Measurements from ENCODE around the gene SMYD2. TPM values are rescaled to one million over a fixed set of nuclear protein-coding genes. Genes with fewer than 3 reads are reported as not detected.

SMYD2 gene
- total RNA-seq, 1 experiment from 2014 or later, result 27.2 TPM

DNA sequence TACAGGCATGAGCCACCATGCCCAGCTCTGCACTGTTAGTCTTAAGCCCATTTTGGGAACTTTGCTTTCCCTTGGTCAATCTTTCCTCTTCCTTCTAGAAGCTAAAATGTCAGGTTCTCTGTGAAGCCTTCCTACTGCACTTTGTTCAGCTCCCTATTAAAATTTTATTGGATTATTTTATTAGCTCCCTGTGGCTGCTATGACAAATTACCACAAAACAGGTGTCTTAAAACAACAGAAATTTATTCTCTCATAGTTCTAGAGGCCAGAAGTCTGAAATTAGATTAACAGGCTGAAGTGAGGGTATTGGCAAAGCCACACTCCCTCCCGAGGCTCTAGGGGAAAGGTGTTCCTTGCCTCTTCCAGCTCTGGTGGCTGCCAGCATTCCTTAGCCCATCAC, 4.2 kb upstream of the SMYD2 start:
- Histone ChIP-seq H3K27me3 (ENCODE audit: insufficient read depth, low read length) (no peaks in the 10 kb centered on the region), H3K4me2 (ENCODE audit: low read length) (no peak overlapping the region), H3K4me1 (ENCODE audit: control insufficient read depth in 1 of 2, insufficient read depth in 2 of 2, low read length in 2 of 2) (peaks cover 6 to 9% of the 10 kb centered on the region in 2 experiments; a peak in 2 of 4 replicates), H3K36me3 (ENCODE audit: control insufficient read depth in 1 of 2, insufficient read depth in 2 of 2, low read length in 2 of 2) (no peaks in the 10 kb centered on the region), H3K4me3 (replicated peaks in 1 of 2; ENCODE audit: low read depth in 1 of 2, low read length in 2 of 2) (no peak overlapping the region), H2AFZ (ENCODE audit: low read depth, low read length, poor library complexity, severe bottlenecking) (no peak overlapping the region), H4K20me1 (ENCODE audit: insufficient read depth) (no peaks in the 10 kb centered on the region), H3K79me2 (ENCODE audit: insufficient read depth, low read length) (peaks cover 3% of the 10 kb centered on the region; the same call in 1 of the 2 replicates), H3K9me3 (ENCODE audit: control insufficient read depth in 1 of 2, insufficient read depth in 1 of 2, low read depth in 1 of 2, low read length in 2 of 2) (no peaks in the 10 kb centered on the region), H3K9me2 (ENCODE audit: insufficient read depth) (no peaks in the 10 kb centered on the region), H3K27ac (ENCODE audit: low read depth, low read length) (no peak overlapping the region), H3K9ac (ENCODE audit: low read length) (no peak overlapping the region)
- ChIA-PET CTCF (interaction anchor here (1.8 kb wide), 1 partner anchor 15 kb away, joined by 7 read pairs; no protein-coding TSS in a partner anchor), POLR2A (no interaction called here), RAD21 (ENCODE audit: low non-redundant PET in 1 of 2, low total read pairs in 2 of 2, uncharacterized antibody in 2 of 2, unreplicated experiment in 2 of 2) (no interaction called here)
- ATAC-seq (no peak), DNase-seq (ENCODE audit: low read depth, low spot score) (no peak)
- TF ChIP-seq EZH2phosphoT487 (IDR thresholded peaks at IDR 0.05; ENCODE audit: borderline replicate concordance), result no peak
- intact Hi-C loops (cut with micrococcal nuclease), result no loop called here
- no TSS peak for BruUV-seq (replicated peaks)

DNA sequence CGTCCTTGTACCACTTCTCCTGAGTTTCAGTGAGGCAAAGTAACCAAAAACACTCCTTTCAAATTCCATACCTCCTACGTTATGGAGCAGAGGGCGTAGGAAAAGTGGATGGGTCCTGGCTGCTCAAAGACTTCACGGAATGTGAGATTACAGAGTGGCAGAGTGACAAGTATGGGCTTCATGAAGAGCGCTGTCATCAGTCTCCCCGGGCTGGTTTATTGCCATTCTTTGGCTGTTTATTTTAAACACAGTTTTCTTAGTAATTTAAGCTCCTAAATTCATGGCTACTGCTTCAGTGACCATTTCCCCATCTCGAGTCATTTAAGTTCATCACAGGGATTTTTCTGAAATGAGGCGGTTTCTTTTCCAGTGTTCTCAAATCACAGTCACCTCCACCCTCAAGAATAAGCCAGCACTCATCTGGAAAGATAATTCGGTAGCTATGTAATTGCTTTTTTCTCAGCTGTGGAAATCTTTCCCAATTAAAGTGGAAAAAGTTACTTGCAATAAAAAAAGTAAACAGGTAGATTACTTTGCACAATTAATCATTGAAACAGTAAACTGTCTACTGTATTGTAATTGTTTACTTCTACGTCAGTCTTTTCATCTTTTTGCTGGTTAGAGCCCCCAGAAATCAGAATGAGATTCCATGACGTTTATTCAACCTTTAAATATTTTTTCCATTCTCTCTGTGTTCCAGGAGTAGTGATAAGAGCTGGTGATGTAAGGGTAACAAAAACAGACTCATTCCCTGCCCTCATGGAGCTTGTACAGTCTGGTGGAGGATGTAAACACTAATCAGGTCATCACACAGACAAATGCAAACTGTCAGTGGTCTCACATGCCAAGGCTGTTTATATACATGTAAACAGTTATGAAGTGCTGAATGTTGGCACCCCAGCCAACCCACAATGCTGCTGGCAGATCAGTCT, 3.0 kb upstream of the SMYD2 start:
- peaks cover 11 to 19% of the 10 kb centered on the region in 2 experiments; a peak in 3 of 4 replicates for H3K4me1 ChIP-seq (ENCODE audit: control insufficient read depth in 1 of 2, insufficient read depth in 2 of 2, low read length in 2 of 2)
- ChIA-PET CTCF (interaction anchor here (0.8 kb wide), 1 partner anchor 17 kb away, joined by 4 read pairs; no protein-coding TSS in a partner anchor), RAD21 (ENCODE audit: low non-redundant PET in 1 of 2, low total read pairs in 2 of 2, uncharacterized antibody in 2 of 2, unreplicated experiment in 2 of 2) (no interaction called here), POLR2A (no interaction called here)
- no peaks in the 10 kb centered on the region for H3K36me3 ChIP-seq (ENCODE audit: control insufficient read depth in 1 of 2, insufficient read depth in 2 of 2, low read length in 2 of 2)
- no TSS peak for BruUV-seq (replicated peaks)
- H3K27ac ChIP-seq (ENCODE audit: low read depth, low read length), result no peak overlapping the region
- H3K9me2 ChIP-seq (ENCODE audit: insufficient read depth), result no peaks in the 10 kb centered on the region
- TF ChIP-seq EZH2phosphoT487 (IDR thresholded peaks at IDR 0.05; ENCODE audit: borderline replicate concordance) (no peak), RAD21 (IDR thresholded peaks at IDR 0.05; ENCODE audit: low read depth) (no peak), ZNF274 (IDR thresholded peaks at IDR 0.05; ENCODE audit: low read depth, low read length) (no peak), POLR2AphosphoS5 (IDR thresholded peaks at IDR 0.05; ENCODE audit: low read depth, low read length) (no peak), TCF7L2 (IDR thresholded peaks at IDR 0.05; ENCODE audit: borderline replicate concordance, extremely low read depth, insufficient read depth, insufficient read length) (no peak), CEBPB (IDR thresholded peaks at IDR 0.05; ENCODE audit: low read depth) (no peak), EZH2 (IDR thresholded peaks at IDR 0.05) (no peak)
- TF ChIP-seq, protein P1, sequence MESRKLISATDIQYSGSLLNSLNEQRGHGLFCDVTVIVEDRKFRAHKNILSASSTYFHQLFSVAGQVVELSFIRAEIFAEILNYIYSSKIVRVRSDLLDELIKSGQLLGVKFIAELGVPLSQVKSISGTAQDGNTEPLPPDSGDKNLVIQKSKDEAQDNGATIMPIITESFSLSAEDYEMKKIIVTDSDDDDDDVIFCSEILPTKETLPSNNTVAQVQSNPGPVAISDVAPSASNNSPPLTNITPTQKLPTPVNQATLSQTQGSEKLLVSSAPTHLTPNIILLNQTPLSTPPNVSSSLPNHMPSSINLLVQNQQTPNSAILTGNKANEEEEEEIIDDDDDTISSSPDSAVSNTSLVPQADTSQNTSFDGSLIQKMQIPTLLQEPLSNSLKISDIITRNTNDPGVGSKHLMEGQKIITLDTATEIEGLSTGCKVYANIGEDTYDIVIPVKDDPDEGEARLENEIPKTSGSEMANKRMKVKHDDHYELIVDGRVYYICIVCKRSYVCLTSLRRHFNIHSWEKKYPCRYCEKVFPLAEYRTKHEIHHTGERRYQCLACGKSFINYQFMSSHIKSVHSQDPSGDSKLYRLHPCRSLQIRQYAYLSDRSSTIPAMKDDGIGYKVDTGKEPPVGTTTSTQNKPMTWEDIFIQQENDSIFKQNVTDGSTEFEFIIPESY (IDR thresholded peaks at IDR 0.05; ENCODE audit: extremely low read depth, insufficient replicate concordance, low read length), result no peak
- TF ChIP-seq, protein P2, sequence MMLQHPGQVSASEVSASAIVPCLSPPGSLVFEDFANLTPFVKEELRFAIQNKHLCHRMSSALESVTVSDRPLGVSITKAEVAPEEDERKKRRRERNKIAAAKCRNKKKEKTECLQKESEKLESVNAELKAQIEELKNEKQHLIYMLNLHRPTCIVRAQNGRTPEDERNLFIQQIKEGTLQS (IDR thresholded peaks at IDR 0.05), result no peak
- TF ChIP-seq, protein P3, sequence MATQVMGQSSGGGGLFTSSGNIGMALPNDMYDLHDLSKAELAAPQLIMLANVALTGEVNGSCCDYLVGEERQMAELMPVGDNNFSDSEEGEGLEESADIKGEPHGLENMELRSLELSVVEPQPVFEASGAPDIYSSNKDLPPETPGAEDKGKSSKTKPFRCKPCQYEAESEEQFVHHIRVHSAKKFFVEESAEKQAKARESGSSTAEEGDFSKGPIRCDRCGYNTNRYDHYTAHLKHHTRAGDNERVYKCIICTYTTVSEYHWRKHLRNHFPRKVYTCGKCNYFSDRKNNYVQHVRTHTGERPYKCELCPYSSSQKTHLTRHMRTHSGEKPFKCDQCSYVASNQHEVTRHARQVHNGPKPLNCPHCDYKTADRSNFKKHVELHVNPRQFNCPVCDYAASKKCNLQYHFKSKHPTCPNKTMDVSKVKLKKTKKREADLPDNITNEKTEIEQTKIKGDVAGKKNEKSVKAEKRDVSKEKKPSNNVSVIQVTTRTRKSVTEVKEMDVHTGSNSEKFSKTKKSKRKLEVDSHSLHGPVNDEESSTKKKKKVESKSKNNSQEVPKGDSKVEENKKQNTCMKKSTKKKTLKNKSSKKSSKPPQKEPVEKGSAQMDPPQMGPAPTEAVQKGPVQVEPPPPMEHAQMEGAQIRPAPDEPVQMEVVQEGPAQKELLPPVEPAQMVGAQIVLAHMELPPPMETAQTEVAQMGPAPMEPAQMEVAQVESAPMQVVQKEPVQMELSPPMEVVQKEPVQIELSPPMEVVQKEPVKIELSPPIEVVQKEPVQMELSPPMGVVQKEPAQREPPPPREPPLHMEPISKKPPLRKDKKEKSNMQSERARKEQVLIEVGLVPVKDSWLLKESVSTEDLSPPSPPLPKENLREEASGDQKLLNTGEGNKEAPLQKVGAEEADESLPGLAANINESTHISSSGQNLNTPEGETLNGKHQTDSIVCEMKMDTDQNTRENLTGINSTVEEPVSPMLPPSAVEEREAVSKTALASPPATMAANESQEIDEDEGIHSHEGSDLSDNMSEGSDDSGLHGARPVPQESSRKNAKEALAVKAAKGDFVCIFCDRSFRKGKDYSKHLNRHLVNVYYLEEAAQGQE (IDR thresholded peaks at IDR 0.05; ENCODE audit: low read depth), result no peak
- intact Hi-C loops (cut with micrococcal nuclease), result no loop called here
- H3K9ac ChIP-seq (ENCODE audit: low read length), result no peak overlapping the region
- H3K4me2 ChIP-seq (ENCODE audit: low read length), result no peak overlapping the region
- no peak overlapping the region for H3K4me3 ChIP-seq (replicated peaks in 1 of 2; ENCODE audit: low read depth in 1 of 2, low read length in 2 of 2)
- no peaks in the 10 kb centered on the region for H3K9me3 ChIP-seq (ENCODE audit: control insufficient read depth in 1 of 2, insufficient read depth in 1 of 2, low read depth in 1 of 2, low read length in 2 of 2)
- DNase-seq (ENCODE audit: low read depth, low spot score), result no peak
- ATAC-seq, result no peak
- no peaks in the 10 kb centered on the region for H4K20me1 ChIP-seq (ENCODE audit: insufficient read depth)
- H2AFZ ChIP-seq (ENCODE audit: low read depth, low read length, poor library complexity, severe bottlenecking), result no peak overlapping the region
- peaks cover 14% of the 10 kb centered on the region for H3K79me2 ChIP-seq (ENCODE audit: insufficient read depth, low read length)
- H3K27me3 ChIP-seq (ENCODE audit: insufficient read depth, low read length), result no peaks in the 10 kb centered on the region
